Measurements from ENCODE around the gene DEDD2.

Gene DEDD2

GRCh38 chr19:42170715-42171114 is 46.8 kb downstream of the DEDD2 start:
- no peak for DNase-seq (ENCODE audit: low spot score)

- no peak for DNase-seq (ENCODE audit: low spot score)
Observed at GRCh38 chr19:42169486-42170413, 47.7 kb downstream of the DEDD2 start.

- no peak for DNase-seq (ENCODE audit: low spot score)
Observed at GRCh38 chr19:42168206-42168605, 49.3 kb downstream of the DEDD2 start.

- no peak for DNase-seq (ENCODE audit: low spot score)
Observed at GRCh38 chr19:42166316-42166715, 51.2 kb downstream of the DEDD2 start.

DNA sequence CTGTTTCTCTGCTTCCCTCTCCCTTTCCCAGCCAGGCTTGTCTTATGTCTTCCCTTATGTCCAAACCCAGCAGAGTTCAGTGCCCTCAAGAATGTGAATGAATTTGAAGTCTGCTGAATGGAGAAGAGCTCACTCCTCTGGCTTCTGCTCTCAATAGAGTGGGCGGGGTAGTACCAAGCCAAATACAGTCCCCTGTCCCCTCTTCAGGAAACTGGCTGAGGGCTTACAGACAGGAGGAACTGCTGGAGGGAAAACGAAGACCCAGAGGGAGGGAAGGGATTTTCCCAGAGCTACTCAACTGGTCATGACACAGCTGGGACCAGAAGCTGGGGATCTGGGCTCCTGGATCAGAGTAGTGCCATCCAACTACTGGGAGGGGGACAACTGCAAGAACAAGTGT is 52.3 kb downstream of the DEDD2 start:
- no peak for DNase-seq (ENCODE audit: low spot score)

DNA sequence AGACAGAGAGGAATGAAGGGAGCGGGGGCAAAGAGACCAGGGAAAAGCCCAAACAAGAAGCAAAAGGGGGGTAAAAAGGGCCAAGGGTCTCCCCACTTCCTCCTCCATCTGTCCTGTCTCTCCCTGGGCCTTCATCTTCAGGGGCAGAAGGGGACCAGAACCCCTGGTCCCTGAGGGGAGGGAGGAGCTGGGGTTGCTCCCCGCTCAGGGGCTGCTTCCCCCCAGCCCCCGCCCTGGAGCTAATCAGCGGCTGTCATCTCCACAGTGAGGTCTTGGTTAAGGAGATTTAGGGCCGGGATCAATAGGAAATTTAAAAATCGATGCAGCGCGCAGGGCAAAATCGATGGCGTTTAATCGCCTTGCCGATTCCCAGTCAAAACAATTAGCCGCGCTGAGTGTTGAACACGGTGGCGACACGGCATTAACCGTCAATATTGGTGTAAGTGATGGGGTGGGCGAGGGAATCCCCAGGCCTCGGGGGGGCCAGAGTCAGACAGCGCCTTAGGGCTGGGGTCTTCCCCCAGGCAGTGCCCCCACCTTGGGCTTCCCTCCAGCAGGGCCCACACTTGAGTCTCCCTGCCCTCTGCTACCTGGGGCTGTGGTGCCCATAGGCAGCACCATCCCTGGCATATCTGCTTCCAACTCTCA is 55.7 kb downstream of the DEDD2 start:
- DNase-seq (ENCODE audit: low spot score): no peak

GRCh38 chr19:42159942-42160341 is 57.5 kb downstream of the DEDD2 start:
- no peak for DNase-seq (ENCODE audit: low spot score)

GRCh38 chr19:42158926-42159325 is 58.6 kb downstream of the DEDD2 start:
- DNase-seq (ENCODE audit: low spot score): no peak

GRCh38 chr19:42156571-42156970 is 60.9 kb downstream of the DEDD2 start:
- no peak for DNase-seq (ENCODE audit: low spot score)

DNA sequence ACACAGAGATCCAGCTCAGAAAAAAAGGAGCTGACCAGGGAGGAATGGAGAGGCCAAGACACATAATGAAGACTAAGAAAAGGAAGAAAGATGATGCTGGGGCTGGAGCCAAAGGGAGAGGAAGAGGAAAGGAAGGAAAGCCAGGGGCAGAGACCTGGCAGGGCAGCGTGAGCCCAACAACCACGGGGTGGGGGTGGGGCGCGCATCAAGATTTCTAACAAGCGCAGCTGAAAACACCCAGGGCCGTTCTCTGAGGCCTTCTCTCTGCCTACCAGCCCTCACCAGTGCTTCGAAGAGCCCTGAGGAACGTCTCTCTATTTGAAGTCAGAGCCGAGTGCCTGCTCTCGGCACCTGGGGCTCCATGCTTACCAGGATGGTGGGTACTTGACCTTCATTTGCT is 61.7 kb downstream of the DEDD2 start:
- no peak for DNase-seq (ENCODE audit: low spot score)

- no peak for DNase-seq (ENCODE audit: low spot score)
Observed at GRCh38 chr19:42154471-42155323, 62.8 kb downstream of the DEDD2 start.

DNA sequence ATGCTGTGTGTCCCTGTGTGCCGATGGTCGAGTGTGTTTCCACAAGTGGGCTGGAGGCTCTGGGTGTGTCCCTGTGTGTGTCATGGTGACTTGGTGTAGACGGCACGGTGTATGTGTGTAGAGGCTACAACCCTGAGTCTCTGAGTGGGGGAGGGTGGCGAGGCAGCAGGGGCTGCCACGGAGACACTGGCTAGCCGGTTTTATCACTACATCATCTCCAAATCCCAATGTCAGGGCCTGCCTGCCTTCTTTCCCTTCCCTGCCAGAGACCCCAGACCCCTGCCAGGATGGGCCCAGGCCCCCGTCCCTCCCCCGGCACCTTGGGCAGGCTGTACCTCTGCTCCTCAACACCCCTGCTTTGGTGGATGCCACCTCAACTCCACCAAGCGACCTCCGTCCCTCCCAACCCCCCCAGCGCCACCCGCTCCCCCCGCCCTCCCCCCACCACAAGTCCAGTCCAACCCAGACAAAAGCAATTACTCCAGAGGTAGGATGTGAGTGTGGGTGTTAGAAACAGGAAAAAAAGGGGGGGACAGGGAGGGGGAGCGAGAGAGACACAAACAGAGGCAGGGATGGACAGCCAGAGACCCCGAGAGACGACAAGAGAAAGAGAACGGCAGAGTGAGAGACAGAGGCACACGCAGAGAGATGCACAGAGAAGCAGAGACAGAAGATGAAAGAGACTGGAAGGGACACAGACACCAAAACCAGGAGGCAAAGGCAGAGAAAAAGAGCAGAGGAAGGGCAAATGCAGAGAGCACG is 63.6 kb downstream of the DEDD2 start:
- DNase-seq (ENCODE audit: low spot score): no peak

GRCh38 chr19:42152910-42153671 is 64.4 kb downstream of the DEDD2 start:
- no peak for DNase-seq (ENCODE audit: low spot score)

GRCh38 chr19:42151782-42152684 is 65.4 kb downstream of the DEDD2 start:
- no peak for DNase-seq (ENCODE audit: low spot score)

- no peak for DNase-seq (ENCODE audit: low spot score)
Observed at GRCh38 chr19:42150911-42151361, 66.5 kb downstream of the DEDD2 start.

- no peak for DNase-seq (ENCODE audit: low spot score)
Observed at GRCh38 chr19:42150364-42150763, 67.1 kb downstream of the DEDD2 start.

DNA sequence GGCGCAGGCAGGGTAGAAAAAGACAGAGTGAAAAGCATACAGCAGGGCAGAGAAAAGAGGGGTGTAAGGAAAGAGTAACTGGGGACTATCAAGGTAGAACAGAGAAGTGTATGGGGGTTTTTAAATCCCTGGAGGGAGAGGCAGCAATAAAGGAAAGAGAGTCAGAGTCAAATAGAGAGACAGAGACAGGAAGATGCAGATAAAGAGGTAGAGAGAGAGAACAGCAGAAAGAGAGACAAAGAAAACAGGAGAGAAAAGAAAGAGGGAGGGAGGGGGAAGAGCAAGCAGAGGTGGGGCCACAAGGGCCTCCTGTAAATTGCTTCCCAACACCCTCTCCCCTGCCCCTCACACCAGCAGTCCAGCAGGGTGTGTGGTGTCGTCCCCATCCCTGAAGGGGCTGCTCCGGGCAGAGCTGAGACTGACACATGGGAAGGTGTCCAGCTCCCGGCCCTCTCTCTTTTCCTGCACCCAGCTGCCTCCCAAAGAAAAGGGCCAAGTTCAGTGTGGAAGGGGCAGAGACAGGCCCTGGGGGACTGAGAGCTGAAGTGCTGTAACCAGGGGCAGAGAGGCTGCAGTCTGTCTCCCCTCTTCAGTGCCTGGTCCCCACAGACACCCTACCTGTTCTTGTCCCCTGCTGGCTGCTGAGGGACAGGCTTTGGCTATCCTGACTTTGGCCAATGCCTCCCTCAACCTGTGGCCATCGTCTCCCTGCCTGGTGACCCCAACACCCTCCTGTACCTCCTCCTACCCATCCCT is 67.9 kb downstream of the DEDD2 start:
- DNase-seq (ENCODE audit: low spot score): no peak

Measured in SW480 (cell line).